ENCODE measurements around the gene WDR54. TPM values are rescaled to one million over a fixed set of nuclear protein-coding genes. Genes with fewer than 3 reads are reported as not detected.

The WDR54 gene
- total and polyA plus RNA-seq, 10 of the 15 experiments (the other 5 are each of a cell fraction or from before 2014, with no cell fraction given), result 38.2 to 116 (median 89.1) TPM

- H3K79me2 ChIP-seq (ENCODE audit: control insufficient read depth, insufficient read depth, low read length), result no peaks in the 10 kb centered on the region; the same call in 1 of the 2 replicates
- no peak for DNase-seq (ENCODE audit: low read depth, low spot score)
- ChIA-PET POLR2A (no interaction called here), SMC1A (ENCODE audit: uncharacterized antibody, unreplicated experiment) (no interaction called here), CTCF (interaction anchor here (1.0 kb wide), 2 partner anchors 10 to 39 kb away, joined by 3 to 4 read pairs; partner anchors contain the start of gene INO80B), RAD21 (ENCODE audit: unreplicated experiment) (no interaction called here)
- FAIRE-seq, result no peak
- TF ChIP-seq NFXL1 (IDR thresholded peaks at IDR 0.05; ENCODE audit: borderline replicate concordance), result no peak
- TF ChIP-seq TCF12 (IDR thresholded peaks at IDR 0.05; ENCODE audit: low read depth, low read length), result no peak
- in situ Hi-C loops (cut with MboI) (no loop called here), intact Hi-C loops (cut with micrococcal nuclease; ENCODE audit: unreplicated experiment) (no loop called here)
- no peak overlapping the region for H3K27ac ChIP-seq (ENCODE audit: control insufficient read depth, insufficient read depth)
- BruUV-seq (replicated peaks), result no TSS peak
- H2AFZ ChIP-seq (ENCODE audit: control insufficient read depth, low read depth, low read length), result peak overlapping the region; percentile 86
- WGBS (ENCODE audit: insufficient coverage, insufficient replicate concordance, low lambda C conversion rate, missing lambda C conversion rate), result 88% methylated on average over 35 of the region's 35 CpGs
- H3K9me3 ChIP-seq (replicated peaks; ENCODE audit: control insufficient read depth, insufficient read depth, low read length), result no peaks in the 10 kb centered on the region
- H3K4me3 ChIP-seq, result peak overlapping the region; percentile 46; the same call in 1 of the 2 replicates
- no peaks in the 10 kb centered on the region for H3K36me3 ChIP-seq (ENCODE audit: control insufficient read depth in 2 of 2, insufficient read depth in 2 of 2, low read length in 1 of 2)
- H3K4me2 ChIP-seq (ENCODE audit: control insufficient read depth, insufficient read depth), result peak overlapping the region; percentile 88
- ATAC-seq, result no peak
- peaks cover 46% of the 10 kb centered on the region for H3K4me1 ChIP-seq (ENCODE audit: control insufficient read depth, insufficient read depth, low read length)
- no peaks in the 10 kb centered on the region for H3K27me3 ChIP-seq (replicated peaks in 1 of 2; ENCODE audit: control insufficient read depth in 2 of 2, insufficient read depth in 2 of 2, low read length in 1 of 2)
- no peaks in the 10 kb centered on the region for H4K20me1 ChIP-seq (ENCODE audit: control insufficient read depth, insufficient read depth)
- no peak overlapping the region for H3K9ac ChIP-seq (ENCODE audit: control insufficient read depth, insufficient read depth, low read length)
Measured at GRCh38 chr2:74415762-74416395, 5.7 kb upstream of the WDR54 start.

DNA sequence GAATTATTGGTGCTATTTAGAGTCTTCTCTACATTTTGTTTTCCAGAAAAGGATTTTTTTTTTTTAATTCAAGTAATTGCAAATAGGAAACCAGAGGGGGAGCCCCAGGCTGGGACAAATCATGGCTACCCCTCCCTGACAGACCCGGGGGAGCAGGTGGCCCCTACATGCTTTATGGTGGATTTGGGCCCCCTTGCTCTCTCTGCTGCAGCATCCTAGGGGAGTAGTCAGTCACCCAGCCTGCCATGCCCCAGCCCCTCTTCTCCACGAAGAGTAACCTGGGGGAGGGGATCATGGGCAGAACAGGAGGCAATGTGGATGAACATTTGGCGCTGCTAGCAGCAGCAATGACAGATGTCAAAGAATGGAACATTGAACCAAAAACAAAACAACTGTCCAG lies 4.8 kb upstream of the WDR54 start:
- CTCF ChIA-PET, result interaction anchor here (1.0 kb wide), 1 partner anchor 39 kb away, joined by 3 read pairs; the partner anchor contains the start of gene INO80B
- H3K79me2 ChIP-seq (ENCODE audit: control insufficient read depth, insufficient read depth, low read length), result peaks cover under 1% of the 10 kb centered on the region
- H4K20me1 ChIP-seq (ENCODE audit: control insufficient read depth, insufficient read depth), result no peaks in the 10 kb centered on the region
- intact Hi-C loops (cut with micrococcal nuclease; ENCODE audit: unreplicated experiment), result no loop called here
- WGBS (ENCODE audit: insufficient coverage, insufficient replicate concordance, low lambda C conversion rate, missing lambda C conversion rate), result 48% methylated on average over 3 of the region's 3 CpGs
- no peak overlapping the region for H2AFZ ChIP-seq (ENCODE audit: control insufficient read depth, low read depth, low read length)
- TF ChIP-seq EZH2 (IDR thresholded peaks at IDR 0.05; ENCODE audit: borderline replicate concordance, control insufficient read depth, low read depth, low read length), result no peak
- TF ChIP-seq RAD21 (IDR thresholded peaks at IDR 0.05; ENCODE audit: insufficient read depth, low read depth, low read length), result 0 out of 2 replicates have a peak, but pooled peaks have one; percentile 34
- TF ChIP-seq RBBP5 (conservative IDR thresholded peaks at IDR 0.05), result no peak
- TF ChIP-seq SRF (IDR thresholded peaks at IDR 0.05; ENCODE audit: low read depth in 2 of 2, low read length in 2 of 2), result no peak
- no peak for TF ChIP-seq SPI1 (IDR thresholded peaks at IDR 0.05; ENCODE audit: borderline replicate concordance, insufficient read depth, low read depth, low read length)
- no peak for TF ChIP-seq FOXK2 (IDR thresholded peaks at IDR 0.05)
- TF ChIP-seq POLR2AphosphoS2 (IDR thresholded peaks at IDR 0.05; ENCODE audit: low read depth, low read length), result no peak
- no peak for TF ChIP-seq IKZF2 (IDR thresholded peaks at IDR 0.05)
- no peak for TF ChIP-seq ELK1 (IDR thresholded peaks at IDR 0.05; ENCODE audit: low read depth, low read length)
- BruUV-seq (replicated peaks), result no TSS peak
- in situ Hi-C loops (cut with MboI), result no loop called here
- SMC1A ChIA-PET (ENCODE audit: uncharacterized antibody, unreplicated experiment), result interaction anchor here (0.6 kb wide), 1 partner anchor 57 kb away, joined by 3 read pairs; no protein-coding TSS in a partner anchor
- H3K9ac ChIP-seq (ENCODE audit: control insufficient read depth, insufficient read depth, low read length), result no peak overlapping the region
- no peak overlapping the region for H3K27ac ChIP-seq (ENCODE audit: control insufficient read depth, insufficient read depth)
- no peak for ATAC-seq
- H3K4me2 ChIP-seq (ENCODE audit: control insufficient read depth, insufficient read depth), result no peak overlapping the region
- RAD21 ChIA-PET (ENCODE audit: unreplicated experiment), result no interaction called here
- peaks cover 46% of the 10 kb centered on the region for H3K4me1 ChIP-seq (ENCODE audit: control insufficient read depth, insufficient read depth, low read length)
- no peaks in the 10 kb centered on the region for H3K27me3 ChIP-seq (replicated peaks in 1 of 2; ENCODE audit: control insufficient read depth in 2 of 2, insufficient read depth in 2 of 2, low read length in 1 of 2)
- H3K9me3 ChIP-seq (replicated peaks; ENCODE audit: control insufficient read depth, insufficient read depth, low read length), result no peaks in the 10 kb centered on the region
- no peak overlapping the region for H3K4me3 ChIP-seq
- no peaks in the 10 kb centered on the region for H3K36me3 ChIP-seq (ENCODE audit: control insufficient read depth in 2 of 2, insufficient read depth in 2 of 2, low read length in 1 of 2)
- DNase-seq (ENCODE audit: low read depth, low spot score), result no peak
- no peak for FAIRE-seq
- POLR2A ChIA-PET, result no interaction called here

Measured in GM12878 (cell line).